ENCODE measurements around the gene ZYG11A. TPM values are rescaled to one million over a fixed set of nuclear protein-coding genes. Genes with fewer than 3 reads are reported as not detected.

ZYG11A gene
- total RNA-seq, 1 donor from 2014 or later = not detected

DNA sequence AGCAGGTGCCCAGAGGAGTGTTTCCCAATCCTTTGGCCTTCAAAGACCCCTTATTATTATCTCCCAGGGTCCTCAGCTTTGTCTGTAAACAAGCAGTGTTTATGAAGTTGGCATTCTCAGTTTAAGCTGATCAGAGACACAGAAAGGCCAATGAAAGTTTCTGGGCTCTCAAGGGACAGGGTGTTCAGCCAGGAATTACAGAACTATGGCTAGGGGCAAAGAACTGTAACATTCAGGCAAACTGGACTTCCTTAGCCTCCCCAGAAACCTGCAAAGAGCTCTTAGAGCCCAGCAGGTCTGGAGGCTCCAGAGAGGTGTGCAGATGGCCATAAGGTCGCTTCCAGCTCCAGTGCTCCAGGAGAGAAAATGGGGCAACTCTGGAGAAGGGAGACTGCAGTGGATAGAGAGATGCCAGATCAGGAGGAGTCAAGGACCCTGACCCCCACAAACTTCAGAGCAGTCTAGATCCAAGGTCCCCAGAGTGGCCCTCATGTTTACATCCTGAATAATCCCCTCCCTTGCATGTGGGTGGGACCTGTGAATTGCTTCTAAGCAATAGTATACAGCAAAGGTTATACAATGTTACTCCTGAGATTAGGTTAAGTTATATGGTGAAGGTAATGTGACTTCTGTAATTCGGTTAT is 72.8 kb downstream of the ZYG11A start:
- Histone ChIP-seq H3K4me1 (ENCODE audit: control insufficient read depth in 3 of 3, insufficient read depth in 3 of 3, low read length in 3 of 3) (peaks cover 21 to 25% (median 25%) of the 10 kb centered on the region in 3 donors), H3K36me3 (ENCODE audit: control insufficient read depth in 3 of 3, insufficient read depth in 3 of 3, low read length in 3 of 3) (peaks cover 3 to 16% (median 8%) of the 10 kb centered on the region in 3 donors), H3K9me3 (ENCODE audit: control insufficient read depth in 3 of 3, low read length in 3 of 3) (no peaks in the 10 kb centered on the region), H3K27me3 (ENCODE audit: control insufficient read depth in 3 of 3, insufficient read depth in 3 of 3, low read length in 3 of 3) (no peaks in the 10 kb centered on the region), H3K27ac (ENCODE audit: low read depth, low read length) (no peak overlapping the region), H3K4me3 (ENCODE audit: low read length in 3 of 3) (no peak overlapping the region), H3K9ac (ENCODE audit: low read depth in 1 of 3, low read length in 3 of 3) (no peak overlapping the region)

DNA sequence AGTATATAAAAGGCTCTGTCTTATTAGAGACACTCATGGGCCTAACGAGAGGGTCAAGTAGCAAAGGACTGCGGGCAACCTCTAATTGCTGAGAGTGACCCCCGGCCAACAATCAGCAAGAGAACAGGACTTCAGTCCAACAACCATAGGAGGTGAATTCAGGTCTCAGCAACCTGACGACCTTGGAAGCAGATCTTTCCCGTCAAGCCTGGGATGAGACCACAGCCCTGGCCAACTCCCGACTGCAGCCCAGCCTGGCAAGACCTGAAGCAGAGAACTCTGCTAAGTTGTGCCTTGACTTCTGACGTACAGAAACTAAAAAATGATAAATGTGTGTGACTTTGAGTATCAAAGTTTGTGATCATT is 73.3 kb downstream of the ZYG11A start:
- H3K4me3 ChIP-seq (ENCODE audit: low read length in 3 of 3) = no peak overlapping the region
- no peak overlapping the region for H3K27ac ChIP-seq (ENCODE audit: low read depth, low read length)
- peaks cover 21 to 25% (median 25%) of the 10 kb centered on the region in 3 donors for H3K4me1 ChIP-seq (ENCODE audit: control insufficient read depth in 3 of 3, insufficient read depth in 3 of 3, low read length in 3 of 3)
- H3K9me3 ChIP-seq (ENCODE audit: control insufficient read depth in 3 of 3, low read length in 3 of 3) = no peaks in the 10 kb centered on the region
- peaks cover 0 to 16% (median 8%) of the 10 kb centered on the region in 3 donors for H3K36me3 ChIP-seq (ENCODE audit: control insufficient read depth in 3 of 3, insufficient read depth in 3 of 3, low read length in 3 of 3)
- no peak overlapping the region for H3K9ac ChIP-seq (ENCODE audit: low read depth in 1 of 3, low read length in 3 of 3)
- no peaks in the 10 kb centered on the region for H3K27me3 ChIP-seq (ENCODE audit: control insufficient read depth in 3 of 3, insufficient read depth in 3 of 3, low read length in 3 of 3)

DNA sequence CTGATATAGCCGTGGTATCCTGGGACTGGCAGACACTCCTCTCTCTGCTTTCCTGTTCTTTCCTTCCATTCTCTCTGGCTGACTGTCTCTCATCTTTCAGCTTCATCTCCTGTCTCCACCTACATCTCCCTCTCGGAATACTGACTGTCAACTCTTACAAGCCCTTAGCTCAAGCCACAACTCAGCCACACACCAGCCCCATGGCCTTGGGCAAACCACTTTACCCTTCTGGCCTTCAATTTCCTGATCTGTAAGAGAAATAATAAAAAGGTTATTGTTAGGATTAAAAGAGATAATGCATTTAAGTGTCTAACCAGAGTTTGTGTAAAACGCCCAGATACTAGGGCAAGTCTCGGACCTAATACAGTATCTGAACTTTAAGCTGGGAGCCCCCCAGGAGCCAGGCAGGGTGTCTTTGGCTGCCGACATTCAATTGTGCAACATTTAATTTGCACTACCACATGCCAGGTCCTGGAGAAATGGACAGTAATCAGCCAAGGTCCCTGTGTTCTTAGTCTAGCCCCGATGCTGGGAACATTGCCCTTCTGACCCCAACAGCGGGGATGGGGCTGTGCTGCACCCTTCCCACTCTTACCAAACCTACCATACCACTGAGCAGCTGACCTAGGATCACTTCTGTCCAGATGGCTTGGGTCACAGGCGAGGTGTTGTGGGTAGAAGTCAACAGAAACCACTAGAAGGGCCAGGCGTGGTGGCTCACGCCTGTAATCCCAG is 73.8 kb downstream of the ZYG11A start:
- H3K36me3 ChIP-seq (ENCODE audit: control insufficient read depth in 3 of 3, insufficient read depth in 3 of 3, low read length in 3 of 3) = peaks cover 0 to 12% (median 5%) of the 10 kb centered on the region in 3 donors
- no peak overlapping the region for H3K9ac ChIP-seq (ENCODE audit: low read depth in 1 of 3, low read length in 3 of 3)
- H3K27me3 ChIP-seq (ENCODE audit: control insufficient read depth in 3 of 3, insufficient read depth in 3 of 3, low read length in 3 of 3) = no peaks in the 10 kb centered on the region
- peaks cover 21 to 28% (median 25%) of the 10 kb centered on the region in 3 donors for H3K4me1 ChIP-seq (ENCODE audit: control insufficient read depth in 3 of 3, insufficient read depth in 3 of 3, low read length in 3 of 3)
- H3K9me3 ChIP-seq (ENCODE audit: control insufficient read depth in 3 of 3, low read length in 3 of 3) = no peaks in the 10 kb centered on the region
- H3K4me3 ChIP-seq (ENCODE audit: low read length in 3 of 3) = no peak overlapping the region
- no peak overlapping the region for H3K27ac ChIP-seq (ENCODE audit: low read depth, low read length)

DNA sequence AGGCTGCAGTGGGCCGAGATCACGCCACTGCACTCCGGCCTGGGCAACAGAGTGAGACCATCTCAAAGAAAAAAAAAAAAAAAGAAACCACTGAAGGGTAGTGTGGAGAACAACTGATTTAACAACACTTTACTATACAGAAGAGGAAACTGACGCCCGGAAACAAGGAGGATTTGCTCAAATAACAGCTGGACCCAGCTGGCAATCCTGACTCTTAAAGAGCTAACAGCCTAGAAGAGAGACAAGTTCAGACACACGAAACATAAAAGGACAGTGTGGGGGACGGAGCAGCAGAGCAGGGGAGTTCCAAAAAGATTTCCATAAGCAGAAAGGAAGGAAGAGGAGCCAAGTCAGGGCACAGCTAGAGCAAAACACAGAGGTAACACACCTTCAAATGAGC is 74.6 kb downstream of the ZYG11A start:
- no peak overlapping the region for H3K9ac ChIP-seq (ENCODE audit: low read depth in 1 of 3, low read length in 3 of 3)
- no peaks in the 10 kb centered on the region for H3K9me3 ChIP-seq (ENCODE audit: control insufficient read depth in 3 of 3, low read length in 3 of 3)
- H3K27ac ChIP-seq (ENCODE audit: low read depth, low read length) = no peak overlapping the region
- no peaks in the 10 kb centered on the region for H3K27me3 ChIP-seq (ENCODE audit: control insufficient read depth in 3 of 3, insufficient read depth in 3 of 3, low read length in 3 of 3)
- H3K4me3 ChIP-seq (ENCODE audit: low read length in 3 of 3) = no peak overlapping the region
- H3K4me1 ChIP-seq (ENCODE audit: control insufficient read depth in 3 of 3, insufficient read depth in 3 of 3, low read length in 3 of 3) = peaks cover 23 to 33% (median 29%) of the 10 kb centered on the region in 3 donors
- H3K36me3 ChIP-seq (ENCODE audit: control insufficient read depth in 3 of 3, insufficient read depth in 3 of 3, low read length in 3 of 3) = peaks cover 0 to 10% (median 2%) of the 10 kb centered on the region in 3 donors

DNA sequence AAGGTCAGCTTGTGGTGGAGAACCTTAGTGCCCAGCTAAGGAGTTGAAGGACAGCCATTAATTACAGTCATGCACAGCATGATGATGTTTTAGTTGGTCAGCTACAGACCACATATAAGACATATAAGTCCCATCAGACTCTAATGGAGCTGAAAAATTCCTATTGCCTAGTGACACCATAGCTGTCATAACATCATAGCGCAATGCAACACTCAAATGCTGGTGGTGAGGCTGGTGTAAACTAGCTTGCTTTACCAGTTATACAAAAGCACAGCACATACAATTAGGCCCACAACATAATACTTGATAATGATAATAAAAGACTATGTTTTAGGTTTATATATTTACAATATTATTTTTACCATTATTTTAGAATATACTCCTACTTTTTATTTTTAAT is 75.0 kb downstream of the ZYG11A start:
- Histone ChIP-seq H3K9me3 (ENCODE audit: control insufficient read depth in 3 of 3, low read length in 3 of 3) (no peaks in the 10 kb centered on the region), H3K4me1 (ENCODE audit: control insufficient read depth in 3 of 3, insufficient read depth in 3 of 3, low read length in 3 of 3) (peaks cover 23 to 33% (median 29%) of the 10 kb centered on the region in 3 donors), H3K36me3 (ENCODE audit: control insufficient read depth in 3 of 3, insufficient read depth in 3 of 3, low read length in 3 of 3) (peaks cover 0 to 10% (median 2%) of the 10 kb centered on the region in 3 donors), H3K4me3 (ENCODE audit: low read length in 3 of 3) (no peak overlapping the region), H3K9ac (ENCODE audit: low read depth in 1 of 3, low read length in 3 of 3) (no peak overlapping the region), H3K27ac (ENCODE audit: low read depth, low read length) (no peak overlapping the region), H3K27me3 (ENCODE audit: control insufficient read depth in 3 of 3, insufficient read depth in 3 of 3, low read length in 3 of 3) (no peaks in the 10 kb centered on the region)

DNA sequence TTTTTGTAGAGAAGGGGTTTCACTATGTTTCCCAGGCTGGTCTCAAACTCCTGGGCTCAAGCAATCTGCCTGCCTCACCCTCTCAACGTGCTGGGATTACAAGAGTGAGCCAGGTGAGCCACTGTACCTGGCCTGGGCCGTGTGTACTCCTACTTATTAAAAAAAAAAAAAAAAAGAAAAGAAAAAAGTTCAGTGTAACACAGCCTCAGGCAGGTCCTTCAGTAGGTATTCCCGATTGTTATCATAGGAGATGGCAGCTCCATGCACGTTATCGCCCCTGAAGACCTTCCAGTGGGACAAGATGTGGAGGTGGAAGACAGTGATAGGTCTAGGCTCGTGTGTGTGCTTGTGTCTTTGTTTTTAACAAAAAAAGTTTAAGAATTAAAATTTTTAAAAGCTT is 75.6 kb downstream of the ZYG11A start:
- Histone ChIP-seq H3K36me3 (ENCODE audit: control insufficient read depth in 3 of 3, insufficient read depth in 3 of 3, low read length in 3 of 3) (peaks cover 0 to 10% (median 2%) of the 10 kb centered on the region in 3 donors), H3K9me3 (ENCODE audit: control insufficient read depth in 3 of 3, low read length in 3 of 3) (no peaks in the 10 kb centered on the region), H3K27ac (ENCODE audit: low read depth, low read length) (no peak overlapping the region), H3K4me1 (ENCODE audit: control insufficient read depth in 3 of 3, insufficient read depth in 3 of 3, low read length in 3 of 3) (peaks cover 23 to 33% (median 29%) of the 10 kb centered on the region in 3 donors), H3K4me3 (ENCODE audit: low read length in 3 of 3) (no peak overlapping the region), H3K27me3 (ENCODE audit: control insufficient read depth in 3 of 3, insufficient read depth in 3 of 3, low read length in 3 of 3) (no peaks in the 10 kb centered on the region), H3K9ac (ENCODE audit: low read depth in 1 of 3, low read length in 3 of 3) (no peak overlapping the region)

DNA sequence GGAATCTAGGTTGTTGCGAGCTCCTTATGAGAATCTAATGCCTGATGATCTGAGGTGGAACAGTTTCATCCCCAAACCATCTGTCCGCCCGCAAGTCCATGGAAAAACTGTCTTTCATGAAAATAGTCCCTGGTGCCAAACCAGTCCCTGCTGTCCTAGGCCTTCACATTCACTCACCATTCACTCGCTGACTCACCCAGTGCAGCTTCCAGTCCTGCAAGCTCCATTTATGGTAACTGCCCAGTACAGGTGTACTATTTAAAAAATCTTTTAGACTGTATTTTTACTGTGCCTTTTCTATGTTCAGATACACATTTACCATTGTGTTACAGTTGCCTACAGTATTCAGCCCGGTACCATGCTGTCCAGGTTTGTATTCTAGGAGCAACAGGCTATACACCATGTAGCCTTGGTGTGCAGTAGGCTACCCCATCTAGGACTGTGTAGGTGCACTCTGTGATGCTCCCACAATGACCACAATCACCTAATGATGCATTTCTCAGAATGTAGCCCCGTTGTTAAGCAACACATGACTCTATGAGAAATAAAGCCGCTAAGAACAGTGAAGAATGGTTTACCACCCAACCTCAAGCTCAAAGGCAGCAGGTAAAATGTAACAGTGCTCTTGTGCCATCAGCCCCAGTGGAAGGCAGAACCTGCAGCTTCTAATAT is 76.6 kb downstream of the ZYG11A start:
- peaks cover 22 to 33% (median 29%) of the 10 kb centered on the region in 3 donors for H3K4me1 ChIP-seq (ENCODE audit: control insufficient read depth in 3 of 3, insufficient read depth in 3 of 3, low read length in 3 of 3)
- peaks cover 0 to 3% (median under 1%) of the 10 kb centered on the region in 3 donors for H3K36me3 ChIP-seq (ENCODE audit: control insufficient read depth in 3 of 3, insufficient read depth in 3 of 3, low read length in 3 of 3)
- no peak overlapping the region for H3K9ac ChIP-seq (ENCODE audit: low read depth in 1 of 3, low read length in 3 of 3)
- H3K27me3 ChIP-seq (ENCODE audit: control insufficient read depth in 3 of 3, insufficient read depth in 3 of 3, low read length in 3 of 3) = no peaks in the 10 kb centered on the region
- H3K9me3 ChIP-seq (ENCODE audit: control insufficient read depth in 3 of 3, low read length in 3 of 3) = no peaks in the 10 kb centered on the region
- H3K27ac ChIP-seq (ENCODE audit: low read depth, low read length) = no peak overlapping the region
- no peak overlapping the region for H3K4me3 ChIP-seq (ENCODE audit: low read length in 3 of 3)

DNA sequence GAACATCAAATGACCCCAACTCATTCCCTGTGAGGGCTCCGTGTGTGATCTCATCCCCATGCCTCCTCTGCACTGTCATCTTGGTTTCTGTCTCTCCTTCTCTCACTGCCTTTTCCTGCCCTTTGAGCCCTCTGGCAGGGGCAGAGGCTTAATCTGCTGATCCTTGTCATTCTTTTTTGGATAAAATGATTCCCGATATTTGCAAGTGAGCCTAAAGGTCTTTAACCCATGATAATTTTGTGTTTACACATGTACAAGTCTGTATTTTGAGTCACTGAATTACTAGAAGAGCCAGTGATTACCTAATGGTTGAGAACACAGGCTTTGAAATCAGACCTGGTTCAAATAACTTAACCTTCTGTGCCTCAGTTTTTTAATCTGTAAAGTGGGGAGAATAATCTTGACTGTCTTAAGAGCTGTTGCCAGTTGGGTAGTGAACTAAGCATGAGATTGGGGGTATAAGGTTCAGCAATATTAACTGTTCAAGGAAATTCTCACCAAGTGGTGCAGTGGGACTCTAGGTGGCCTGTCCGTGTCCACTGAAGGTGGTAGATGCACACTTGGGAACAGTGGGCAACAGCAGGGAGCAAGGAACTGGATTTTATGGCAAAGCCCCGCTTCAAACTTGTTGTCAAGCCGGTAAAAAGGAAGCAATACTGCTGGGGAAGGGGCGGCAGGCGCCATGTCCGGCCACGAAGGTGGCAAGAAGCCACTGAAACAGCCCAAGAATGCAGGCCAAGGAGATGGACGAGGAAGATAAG is 77.3 kb downstream of the ZYG11A start:
- Histone ChIP-seq H3K4me1 (ENCODE audit: control insufficient read depth in 3 of 3, insufficient read depth in 3 of 3, low read length in 3 of 3) (peaks cover 21 to 33% (median 26%) of the 10 kb centered on the region in 3 donors), H3K27me3 (ENCODE audit: control insufficient read depth in 3 of 3, insufficient read depth in 3 of 3, low read length in 3 of 3) (no peaks in the 10 kb centered on the region), H3K36me3 (ENCODE audit: control insufficient read depth in 3 of 3, insufficient read depth in 3 of 3, low read length in 3 of 3) (no peaks in the 10 kb centered on the region), H3K9ac (ENCODE audit: low read depth in 1 of 3, low read length in 3 of 3) (no peak overlapping the region), H3K9me3 (ENCODE audit: control insufficient read depth in 3 of 3, low read length in 3 of 3) (no peaks in the 10 kb centered on the region), H3K27ac (ENCODE audit: low read depth, low read length) (no peak overlapping the region), H3K4me3 (ENCODE audit: low read length in 3 of 3) (peak overlapping the region in 2 of 3 donors; percentile 15 to 88)

DNA sequence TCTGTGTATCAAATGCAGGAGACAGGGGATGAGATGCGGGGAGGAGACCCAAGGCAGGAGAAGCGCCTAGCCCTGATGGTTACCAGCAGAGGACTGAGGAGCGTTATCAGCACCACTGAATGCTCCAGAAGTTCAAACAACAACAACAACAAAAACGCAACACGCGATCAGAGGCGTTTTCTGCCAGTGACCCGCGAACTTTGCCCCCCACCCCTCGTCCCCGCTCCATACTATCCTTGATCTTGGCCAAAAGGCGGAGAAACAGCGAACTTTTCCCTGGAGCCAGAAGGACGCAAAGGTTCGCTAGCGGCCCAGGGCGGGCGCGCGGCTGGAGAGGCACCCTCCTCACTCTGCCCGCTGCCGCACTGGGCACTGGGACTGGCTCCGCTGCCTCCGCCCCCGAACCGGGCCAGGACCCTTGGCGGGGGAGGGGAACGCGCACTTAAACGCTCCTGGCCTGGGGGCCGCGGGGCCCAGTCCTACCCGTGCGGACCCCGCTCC is 78.3 kb downstream of the ZYG11A start:
- Histone ChIP-seq H3K9ac (ENCODE audit: low read depth in 1 of 3, low read length in 3 of 3) (peak overlapping the region; percentile 86 to 92 (median 89)), H3K4me3 (ENCODE audit: low read length in 3 of 3) (peak overlapping the region; percentile 77 to 88 (median 85)), H3K36me3 (ENCODE audit: control insufficient read depth in 3 of 3, insufficient read depth in 3 of 3, low read length in 3 of 3) (no peaks in the 10 kb centered on the region), H3K27ac (ENCODE audit: low read depth, low read length) (peak overlapping the region; percentile 85), H3K4me1 (ENCODE audit: control insufficient read depth in 3 of 3, insufficient read depth in 3 of 3, low read length in 3 of 3) (peaks cover 22 to 31% (median 23%) of the 10 kb centered on the region in 3 donors), H3K27me3 (ENCODE audit: control insufficient read depth in 3 of 3, insufficient read depth in 3 of 3, low read length in 3 of 3) (no peaks in the 10 kb centered on the region), H3K9me3 (ENCODE audit: control insufficient read depth in 3 of 3, low read length in 3 of 3) (no peaks in the 10 kb centered on the region)

All from skeletal muscle tissue (tissue), 4 donors.